H1 (cell line): ENCODE data around the gene SLC39A9. TPM values are rescaled to one million over a fixed set of nuclear protein-coding genes. Genes with fewer than 3 reads are reported as not detected.

Source experiments
- CREB1 ChIP-seq: IDR thresholded peaks from 2 replicates; pipeline ENCODE4 v1.6.1; 2012; ENCODE audit warnings: inconsistent platforms
- MAFK ChIP-seq: IDR thresholded peaks from 2 replicates; pipeline ENCODE4 v1.6.1; 2012; ENCODE audit warnings: low read depth, mild to moderate bottlenecking, improper control_type of control experiment, low read length
- RAD21 ChIP-seq, 2 experiments: IDR thresholded peaks in 1 of 2; conservative IDR thresholded peaks in 1 of 2; 2 replicates each; pipeline ENCODE4 v1.6.1; 2011; ENCODE audit warnings: low read depth in 2 of 2, low read length in 2 of 2, improper control_type of control experiment in 1 of 2, inconsistent platforms in 1 of 2, mild to moderate bottlenecking in 1 of 2, moderate library complexity in 1 of 2
- SAP30 ChIP-seq: fragments of 300-600 bp; sonication (generic); IDR thresholded peaks from 2 replicates; pipeline ENCODE4 v1.7.1; 2012; ENCODE audit warnings: low read length, moderate library complexity, mild to moderate bottlenecking, inconsistent platforms; ENCODE audit not compliant: insufficient read depth, insufficient replicate concordance
- TAF1 ChIP-seq: IDR thresholded peaks from 2 replicates; pipeline ENCODE4 v1.6.1; 2011; ENCODE audit warnings: mild to moderate bottlenecking, low read depth, low read length
- polyA plus RNA-seq, 7 experiments: library from polyadenylated mRNA; depleted of rRNA in 3 of 7; stranded (reverse) in 5 of 7; unstranded in 2 of 7; fragments of >200 nt in 5 of 7; fragments of 200-250 nt in 2 of 7; gene quantifications; 1 replicate in 5 of 7; 2 replicates in 1 of 7; 4 replicates in 1 of 7; pipeline versions ENCODE4 v1.2.1 to v1.2.3, GENCODE V29; 2011 to 2013; ENCODE audit warnings: missing spikeins in 2 of 7, mixed read lengths in 2 of 7
- total RNA-seq: library from RNA; stranded (reverse); fragmentation: NEBNext Ultra II Directional; extraction: Animal tissue kit (Norgen Biotek cat#: 25700); gene quantifications from 2 replicates; pipeline ENCODE4 v1.2.1, GENCODE V29; 2021

The SLC39A9 gene
- total and polyA plus RNA-seq, 2 of the 8 experiments (the other 6 are each of a cell fraction or from before 2014, with no cell fraction given): 31.0 to 44.2 TPM

- TF ChIP-seq MAFK (no peak), CREB1 (no peak), RAD21 (IDR thresholded peaks at IDR 0.05 in 1 of 2, conservative IDR thresholded peaks at IDR 0.05 in 1 of 2; ENCODE audit: low read depth in 2 of 2, low read length in 2 of 2) (no peak), TAF1 (no peak), SAP30 (no peak)
These were observed 40.1 kb upstream of the SLC39A9 start (continued) for GRCh38 chr14:69358233-69358963.
